GM18505 (cell line): ENCODE measurements around the gene THAP10.
"Not testable (repeated sequence)": the region's sequence is repeated elsewhere in the genome, so short reads cannot be mapped to it uniquely, and the experiment has no call there.

Experiments
- ATAC-seq: cut with Tn5 transposase; IDR thresholded peaks from one replicate; pipeline ENCODE4 v1.9.1; 2021; ENCODE audit not compliant: unreplicated experiment
- POLR2A ChIP-seq: IDR thresholded peaks from 4 replicates; pipeline ENCODE4 v1.6.1; 2011; ENCODE audit warnings: borderline replicate concordance; ENCODE audit not compliant: insufficient read depth, insufficient read length; ENCODE audit errors: extremely low read depth

Gene THAP10

DNA sequence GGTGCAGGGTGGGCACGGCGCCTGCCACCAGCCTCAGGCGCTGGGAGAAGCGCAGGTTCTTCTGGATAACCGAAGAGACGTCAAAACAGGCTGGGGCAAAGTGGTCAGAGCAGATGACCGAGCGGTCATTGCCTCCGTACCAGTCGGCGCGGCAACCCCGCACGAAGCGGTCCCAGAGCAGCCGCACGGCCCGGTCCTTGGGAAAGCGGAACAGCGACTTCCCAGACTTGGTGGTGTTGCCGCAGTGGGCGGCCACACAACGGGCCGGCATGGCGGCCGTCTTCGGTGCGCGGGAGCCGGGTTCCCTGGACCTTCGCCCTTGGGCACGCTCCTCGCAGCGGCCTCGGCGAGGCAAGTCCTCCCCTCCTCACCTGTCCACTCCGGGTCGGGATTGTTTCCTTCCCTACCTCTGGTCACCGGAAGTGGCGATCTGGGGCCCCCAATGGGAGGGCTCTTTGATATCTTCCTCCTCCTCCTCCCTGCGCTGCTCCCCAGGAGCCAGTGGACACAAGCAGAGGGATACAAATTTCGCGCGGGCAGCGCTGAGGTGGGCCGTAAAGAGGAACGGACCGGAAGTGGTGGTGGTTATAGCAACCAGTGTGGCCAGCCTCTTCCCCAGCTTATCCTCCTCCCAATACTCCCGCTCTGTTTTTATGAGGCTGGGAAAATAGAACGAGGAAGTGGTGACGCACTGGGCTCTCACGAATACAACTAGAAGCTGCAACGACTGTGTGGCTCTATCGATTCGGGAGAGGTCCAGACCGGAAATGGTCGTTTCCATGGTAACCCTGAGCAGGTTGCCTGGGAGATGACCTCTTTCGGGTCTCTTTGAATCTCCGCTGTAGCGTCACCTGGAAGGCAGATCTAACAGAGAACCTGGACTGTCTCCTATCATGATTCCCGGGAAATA lies at the start of gene THAP10, which contains the start of gene LRRC49:
Gene THAP10, minus strand, starts transcription at position 432 of the 910 bp plus-strand sequence. Its CDS starts 161 bp downstream, at position 271.
Gene LRRC49, plus strand, starts transcription at position 825 of the 910 bp plus-strand sequence. Its CDS starts 69 bp downstream, at position 894.
- no peak for TF ChIP-seq POLR2A
- ATAC-seq, result peak; percentile 68

DNA sequence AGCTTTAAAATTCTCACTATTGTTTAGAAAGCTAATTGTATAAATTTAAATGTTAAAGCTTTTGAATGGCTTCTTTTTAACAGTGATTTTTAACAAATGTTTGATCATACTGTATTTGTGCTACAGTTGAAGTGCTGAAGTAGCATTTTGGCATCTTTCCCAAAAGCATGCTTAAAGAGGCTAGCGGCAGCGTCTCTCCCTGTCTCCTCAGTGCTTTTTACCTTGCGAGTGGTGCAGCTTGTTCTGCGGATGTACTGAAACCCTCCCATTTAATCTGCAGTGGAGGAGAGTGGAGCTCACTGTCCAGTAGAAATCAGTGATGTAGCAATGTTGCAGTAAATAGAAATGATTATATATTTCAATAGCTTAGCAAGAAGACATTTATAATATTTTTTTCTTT lies 44.1 kb upstream of the THAP10 start:
- ATAC-seq, result no peak
- no peak for TF ChIP-seq POLR2A

DNA sequence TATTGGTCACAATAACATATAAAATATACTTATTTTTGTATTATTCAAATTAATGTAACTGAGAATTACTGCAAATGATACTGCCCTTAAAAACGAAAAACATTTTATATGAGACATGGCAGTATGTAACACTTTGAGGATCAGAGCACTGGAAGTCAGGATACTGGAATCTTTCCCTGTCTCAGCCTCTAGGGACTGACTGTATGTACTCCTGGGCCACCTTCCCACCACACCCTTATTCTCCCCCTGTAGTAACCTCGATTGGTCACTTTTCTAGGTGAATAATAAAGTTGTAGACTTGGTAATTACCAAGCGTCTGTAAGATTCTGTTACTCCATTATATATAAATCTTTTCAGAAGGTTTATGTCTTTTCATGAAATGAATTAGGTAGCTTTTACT lies 43.4 kb upstream of the THAP10 start:
- ATAC-seq, result no peak
- no peak for TF ChIP-seq POLR2A

GRCh38 chr15:70933411-70933810 lies 41.2 kb upstream of the THAP10 start:
- no peak for ATAC-seq
- TF ChIP-seq POLR2A, result no peak

- no peak for TF ChIP-seq POLR2A
- no peak for ATAC-seq
Measured at GRCh38 chr15:70932397-70932796, 40.2 kb upstream of the THAP10 start.

GRCh38 chr15:70931821-70932220 lies 39.6 kb upstream of the THAP10 start:
- ATAC-seq, result no peak
- no peak for TF ChIP-seq POLR2A

DNA sequence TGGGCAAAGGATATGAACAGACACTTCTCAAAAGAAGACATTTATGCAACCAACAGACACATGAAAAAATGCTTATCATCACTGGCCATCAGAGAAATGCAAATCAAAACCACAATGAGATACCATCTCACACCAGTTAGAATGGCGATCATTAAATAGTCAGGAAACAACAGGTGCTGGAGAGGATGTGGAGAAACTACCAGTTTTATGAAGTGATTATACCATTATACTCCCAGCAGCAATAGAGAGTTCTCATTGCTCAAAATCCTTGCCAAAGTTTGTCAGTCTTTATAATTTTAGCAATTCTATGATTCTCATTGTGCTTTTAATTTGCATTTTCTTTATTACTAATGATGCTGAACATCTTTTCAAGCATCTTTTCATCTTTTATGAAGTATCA lies 34.7 kb upstream of the THAP10 start:
- not testable (repeated sequence) for ATAC-seq

DNA sequence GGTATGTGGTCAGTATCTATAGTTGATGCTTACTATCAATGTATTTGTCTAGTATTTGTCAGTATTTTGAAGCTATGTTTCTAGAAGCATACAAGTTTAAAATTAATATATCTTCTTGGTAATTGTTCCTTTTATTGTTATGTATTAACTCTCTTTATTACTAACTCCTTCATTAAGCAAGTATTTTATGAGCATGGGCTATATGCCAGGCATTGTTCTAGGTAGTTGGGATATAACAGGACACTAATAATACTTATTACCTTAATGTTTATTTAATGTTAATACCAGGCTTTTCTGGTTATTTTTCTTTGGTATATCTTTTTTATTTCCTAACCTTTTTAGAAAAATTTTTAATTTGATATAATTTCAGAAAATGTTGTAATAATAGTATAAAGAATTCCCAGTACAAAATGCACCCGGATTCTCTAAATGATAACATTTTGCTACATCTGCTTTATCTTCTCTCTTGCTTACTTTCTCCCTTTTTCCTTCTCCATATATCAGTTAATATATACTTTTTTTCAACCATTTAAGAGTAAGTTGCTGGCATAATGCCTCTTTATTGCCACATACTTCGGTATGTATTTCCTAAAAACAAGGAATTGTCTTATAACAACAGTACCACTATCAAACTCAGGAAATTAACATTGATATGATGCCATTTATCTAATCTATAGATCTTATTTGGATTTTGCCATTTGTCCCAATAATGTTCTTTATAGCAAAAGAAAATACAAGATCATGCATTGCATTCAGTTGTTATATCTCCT lies 31.3 kb upstream of the THAP10 start:
- ATAC-seq, result no peak
- TF ChIP-seq POLR2A, result no peak

DNA sequence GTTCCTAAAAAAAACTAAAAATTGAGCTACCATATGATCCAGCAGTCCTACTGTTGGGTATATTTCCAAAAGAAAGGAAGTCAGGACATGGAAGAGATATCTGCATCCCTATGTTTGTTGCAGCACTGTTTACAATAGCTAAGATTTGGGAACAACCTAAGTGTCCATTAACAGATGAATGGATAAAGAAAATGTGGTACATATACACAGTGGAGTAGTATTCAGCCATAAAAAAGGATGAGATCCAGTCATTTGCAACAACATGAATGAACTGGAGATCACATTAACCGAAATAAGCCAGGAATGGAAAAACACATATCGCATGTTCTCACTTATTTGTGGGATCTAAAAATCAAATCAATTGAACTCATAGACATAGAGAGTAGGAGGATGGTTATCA lies 29.9 kb upstream of the THAP10 start:
- TF ChIP-seq POLR2A, result no peak
- ATAC-seq, result no peak

- no peak for TF ChIP-seq POLR2A
- ATAC-seq, result no peak
Measured at GRCh38 chr15:70920981-70921696, 28.9 kb upstream of the THAP10 start.

- no peak for TF ChIP-seq POLR2A
- no peak for ATAC-seq
Measured at GRCh38 chr15:70917955-70918354, 25.7 kb upstream of the THAP10 start.

DNA sequence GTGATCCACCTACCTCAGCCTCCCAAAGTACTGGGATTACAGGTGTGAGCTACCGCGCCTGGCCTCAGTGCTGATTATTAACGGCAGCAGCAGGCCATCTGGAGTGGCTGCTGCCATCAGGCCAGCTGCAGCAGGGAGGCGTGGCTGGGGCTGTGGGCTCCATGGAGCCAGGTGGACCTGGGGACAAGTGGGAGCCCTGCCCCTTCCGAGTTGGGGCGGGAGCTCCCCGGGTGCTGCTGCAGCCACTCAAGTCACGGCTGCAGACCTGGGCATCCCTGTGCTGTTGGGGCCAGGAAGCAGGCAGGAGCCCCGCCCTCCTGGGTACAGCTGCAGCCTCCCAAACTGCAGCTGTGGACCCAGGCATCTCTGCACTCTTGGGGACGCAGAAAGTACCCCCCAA lies 24.3 kb upstream of the THAP10 start:
- ATAC-seq, result no peak
- no peak for TF ChIP-seq POLR2A

- ATAC-seq, result no peak
- no peak for TF ChIP-seq POLR2A
Measured at GRCh38 chr15:70912187-70912586, 20.0 kb upstream of the THAP10 start.
